ENCODE results near the gene CDC25B.
"Not testable (repeated sequence)": the region's sequence is repeated elsewhere in the genome, so short reads cannot be mapped to it uniquely, and the experiment has no call there.

CDC25B gene

GRCh38 chr20:3811467-3812258, 15.6 kb downstream of the CDC25B start:
- peak; percentile 97 for DNase-seq

DNA sequence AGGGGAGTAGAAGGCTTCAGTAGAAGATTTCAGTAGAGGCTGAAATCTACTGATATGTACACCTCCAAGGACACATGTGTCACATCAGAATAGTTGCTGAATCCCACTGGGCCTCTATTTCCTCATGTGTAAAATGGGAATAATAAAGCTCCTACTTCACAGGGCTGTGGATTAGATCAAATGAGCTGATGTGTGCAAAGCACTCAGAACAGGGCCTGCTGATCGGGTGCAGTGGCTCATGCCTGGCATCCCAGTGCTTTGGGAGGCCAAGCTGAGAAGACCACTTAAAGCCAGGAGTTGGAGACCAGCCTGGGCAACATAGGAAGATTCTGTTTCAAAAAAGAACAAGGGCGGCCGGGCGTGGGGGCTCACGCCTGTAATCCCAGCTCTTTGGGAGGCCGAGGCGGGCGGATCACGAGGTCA, 16.2 kb downstream of the CDC25B start:
- peak; percentile 48 for DNase-seq

DNA sequence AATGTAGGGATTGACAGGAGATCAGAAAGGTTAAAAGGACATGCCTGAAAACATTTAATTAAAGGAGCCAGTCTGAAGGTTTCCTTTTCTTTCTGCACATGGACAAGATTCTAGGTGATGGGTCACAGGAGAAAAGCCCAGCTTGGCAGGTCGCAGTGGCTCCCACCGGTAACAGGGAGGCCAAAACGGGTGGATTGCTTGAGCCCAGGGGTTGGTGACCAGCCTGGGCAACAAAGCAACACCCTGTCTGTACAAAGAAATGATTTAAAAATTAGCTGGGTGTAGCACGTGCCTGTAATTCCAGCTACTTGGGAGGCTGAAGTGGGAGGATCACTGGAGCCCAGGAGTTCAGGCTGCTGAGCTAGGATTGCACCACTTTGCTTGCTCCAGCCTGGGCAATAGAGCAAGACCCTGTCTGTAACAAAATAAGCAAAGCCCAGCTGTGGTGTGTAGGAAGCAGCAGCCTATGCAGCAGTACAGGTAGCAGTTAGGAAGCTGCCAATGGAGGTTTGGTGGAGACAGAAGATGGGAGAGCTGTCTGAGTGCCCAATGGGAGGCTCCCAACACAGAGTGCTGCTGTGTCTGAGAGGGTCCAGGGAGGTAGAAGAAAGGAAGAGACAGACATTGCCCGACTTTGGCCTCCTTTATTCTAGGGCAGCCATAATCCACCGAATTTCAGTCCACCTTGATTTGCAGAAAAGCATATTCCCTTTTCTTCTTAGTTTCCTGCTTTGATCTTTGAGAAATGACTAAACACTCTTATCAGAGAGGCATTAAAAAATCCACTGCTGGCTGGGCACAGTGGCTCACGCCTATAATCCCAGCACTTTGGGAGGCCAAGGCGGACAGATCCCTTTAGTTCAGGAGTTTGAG, 17.1 kb downstream of the CDC25B start:
- no peak for DNase-seq

- DNase-seq, result no peak
Measured at GRCh38 chr20:3813848-3814581, 17.9 kb downstream of the CDC25B start.

DNA sequence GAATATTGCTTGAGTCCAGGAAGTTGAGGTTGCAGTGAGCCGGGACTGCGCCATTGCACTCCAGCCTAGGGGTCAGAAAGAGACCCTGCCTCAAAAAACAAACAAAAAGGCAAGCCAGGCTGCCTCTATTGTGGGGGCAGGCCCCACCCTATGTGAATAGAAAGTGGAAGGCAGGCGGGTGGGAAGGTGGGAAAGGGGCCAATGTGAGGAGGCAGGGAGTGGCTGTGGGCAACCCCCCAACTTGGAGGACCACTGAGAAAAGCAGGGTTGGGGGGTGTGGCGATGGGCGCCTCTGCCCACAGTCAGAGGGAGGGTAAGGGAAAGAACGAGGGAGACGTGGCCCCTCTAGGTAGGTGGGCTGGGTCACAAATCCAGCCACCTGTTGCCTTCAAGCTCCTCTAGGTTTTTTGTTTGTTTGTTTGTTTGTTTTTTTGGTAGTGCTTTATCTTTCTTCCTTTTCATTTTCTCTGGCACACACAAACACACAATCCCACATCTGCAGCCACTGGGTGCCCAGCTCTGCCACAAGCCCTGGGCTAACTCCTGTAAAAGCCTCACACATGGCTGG, 18.9 kb downstream of the CDC25B start:
- DNase-seq, result no peak

- DNase-seq, result no peak
Measured at GRCh38 chr20:3815703-3816315, 19.7 kb downstream of the CDC25B start.

- peak; percentile 53 for DNase-seq
Measured at GRCh38 chr20:3818155-3819151, 22.3 kb downstream of the CDC25B start.

GRCh38 chr20:3819411-3820047, 23.4 kb downstream of the CDC25B start:
- DNase-seq, result no peak

DNA sequence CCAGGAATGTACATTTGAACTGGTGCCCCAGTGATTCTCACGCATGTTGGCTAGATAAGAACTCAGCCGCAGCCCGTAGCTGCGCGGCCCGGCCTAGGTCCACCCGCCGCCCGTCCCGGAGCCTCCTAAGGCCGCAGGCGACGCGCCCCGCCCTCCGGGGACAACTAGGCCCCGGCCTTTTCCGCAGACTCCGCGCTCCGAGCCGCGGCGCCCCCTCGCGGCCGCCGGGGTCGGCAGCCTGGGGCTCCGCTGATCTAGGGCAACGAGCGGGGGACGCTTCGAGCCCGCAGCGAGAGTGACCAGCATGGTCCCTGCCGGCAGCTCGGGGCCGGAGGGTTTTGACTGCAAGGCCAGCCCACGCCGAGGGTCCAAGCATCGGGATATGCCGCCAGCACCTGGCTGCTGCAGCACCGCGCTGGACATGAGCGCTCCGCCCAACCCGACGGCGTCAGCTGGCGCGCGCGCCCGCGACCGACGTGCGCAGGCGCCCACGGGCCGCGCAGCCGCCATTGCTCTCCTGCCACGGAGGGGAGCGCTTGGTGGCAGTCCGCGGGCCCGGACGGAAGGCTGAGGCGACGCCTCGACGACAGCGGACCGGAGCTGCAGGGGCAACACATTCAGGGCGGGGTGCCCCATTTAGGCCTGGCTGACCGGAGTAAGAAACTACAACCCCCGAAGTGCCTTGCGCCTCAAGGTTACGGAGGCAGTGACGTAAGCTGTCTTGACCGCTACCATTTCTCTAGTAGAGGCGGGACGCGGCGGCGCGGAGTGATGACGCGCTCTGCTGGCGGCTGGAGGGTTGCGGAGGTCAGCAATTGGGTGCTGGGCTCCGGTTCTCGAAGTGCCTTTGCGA, 24.2 kb downstream of the CDC25B start, which contains the start of gene AP5S1:
Gene AP5S1 (plus strand): TSS at position 500 of the 853 bp plus-strand sequence. CDS start 1,571 bp downstream, outside the sequence.
- DNase-seq, result peak; percentile 90

GRCh38 chr20:3820901-3821727, 25.0 kb downstream of the CDC25B start:
- no peak for DNase-seq

GRCh38 chr20:3821996-3822395, 25.9 kb downstream of the CDC25B start:
- DNase-seq, result no peak

- DNase-seq, result no peak
Measured at GRCh38 chr20:3823881-3824280, 27.8 kb downstream of the CDC25B start.

DNA sequence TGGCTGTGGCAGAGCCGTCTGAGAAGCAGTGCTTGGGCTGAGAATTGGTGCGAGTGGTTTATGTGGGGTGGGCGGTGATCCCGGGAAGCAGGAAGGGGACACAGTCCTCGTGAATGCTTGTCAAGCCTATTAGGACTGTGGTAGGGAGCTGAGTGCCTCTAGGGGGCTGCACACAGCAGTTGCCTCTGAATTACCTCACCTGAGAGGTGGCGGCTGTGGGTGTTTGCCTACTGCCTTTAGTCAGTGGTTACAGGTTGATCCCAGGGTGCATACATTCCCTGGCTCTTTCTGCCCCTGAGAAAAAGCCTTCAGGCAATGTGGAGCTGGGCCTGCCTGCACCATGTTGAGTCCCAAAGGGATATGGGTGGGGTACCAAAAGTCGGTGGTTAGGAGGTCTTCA, 29.4 kb downstream of the CDC25B start:
- DNase-seq, result no peak

DNA sequence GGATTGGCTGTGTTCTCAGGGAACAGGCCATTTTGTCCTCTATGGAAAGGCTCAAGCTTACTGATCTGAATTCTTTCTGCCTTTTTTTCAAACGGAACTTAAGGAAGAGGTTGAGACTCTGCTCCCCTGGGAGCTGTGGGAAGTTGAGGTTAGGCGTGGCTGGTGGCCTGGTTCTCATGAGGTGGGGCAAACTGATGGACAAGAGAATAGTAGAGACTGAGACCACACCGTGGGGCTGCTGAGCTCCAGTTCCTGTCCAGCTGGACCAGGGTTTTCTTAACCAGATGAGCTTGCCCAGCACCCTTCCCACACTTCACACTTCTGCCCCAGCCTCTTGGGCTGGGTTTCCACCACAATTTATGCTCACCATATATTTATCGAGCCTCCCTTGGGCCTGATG, 30.3 kb downstream of the CDC25B start:
- DNase-seq, result no peak

- no peak for DNase-seq
Measured at GRCh38 chr20:3828798-3829197, 32.7 kb downstream of the CDC25B start.

DNA sequence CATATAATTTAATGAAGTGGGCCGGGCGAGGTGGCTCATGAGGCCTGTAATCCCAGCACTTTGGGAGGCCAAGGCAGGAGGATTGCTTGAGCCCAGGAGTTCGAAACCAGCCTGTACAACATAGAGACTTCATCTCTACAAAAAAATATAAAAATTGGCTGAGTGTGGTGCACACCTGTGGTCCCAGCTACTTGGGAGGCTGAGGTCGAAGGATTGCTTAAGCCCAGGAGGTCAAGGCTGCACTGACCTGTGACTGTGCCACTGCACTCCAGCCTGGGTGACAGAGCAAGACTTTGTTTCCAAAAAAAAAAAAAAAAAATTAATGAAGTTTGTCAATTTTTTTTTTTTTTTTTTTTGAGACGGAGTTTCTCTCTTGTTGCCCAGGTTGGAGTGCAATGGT, 33.8 kb downstream of the CDC25B start:
- not testable (repeated sequence) for DNase-seq

DNA sequence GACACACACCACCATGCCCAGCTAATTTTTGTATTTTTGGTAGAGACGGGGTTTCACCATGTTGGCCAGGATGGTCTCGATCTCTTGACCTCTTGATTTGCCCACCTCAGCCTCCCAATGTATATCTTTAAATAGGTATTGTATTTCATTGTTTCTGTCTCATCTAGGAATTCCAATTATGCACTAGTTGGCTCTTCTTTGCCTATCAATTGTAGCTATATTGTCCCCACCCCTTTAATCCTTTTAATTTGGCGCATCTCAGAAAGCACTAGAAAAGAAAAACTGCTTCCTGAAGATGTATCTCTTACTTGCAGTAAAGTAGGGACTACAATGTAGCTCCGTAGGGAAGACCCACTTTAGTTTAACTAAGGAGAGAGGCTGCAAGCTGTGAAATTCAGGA, 40.0 kb downstream of the CDC25B start:
- DNase-seq, result no peak

DNA sequence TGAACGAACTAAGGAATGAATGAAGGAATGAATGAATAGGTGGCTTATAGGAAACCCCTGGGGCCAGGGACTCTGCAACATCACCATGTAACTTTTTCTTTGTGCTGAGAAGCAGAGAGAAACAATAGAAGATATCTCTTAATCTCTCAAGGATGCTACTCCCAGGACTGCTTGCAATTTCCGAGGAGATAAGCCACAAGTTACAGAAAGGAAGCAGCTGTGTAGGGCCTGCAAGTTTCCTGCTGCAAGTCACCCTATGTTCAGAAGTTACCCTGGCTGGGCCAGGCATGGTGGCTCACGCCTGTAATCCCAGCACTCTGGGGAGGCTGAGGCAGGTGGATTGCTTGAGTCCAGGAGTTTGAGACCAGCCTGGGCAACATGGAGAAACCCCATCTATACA, 43.2 kb downstream of the CDC25B start:
- DNase-seq, result no peak

DNA sequence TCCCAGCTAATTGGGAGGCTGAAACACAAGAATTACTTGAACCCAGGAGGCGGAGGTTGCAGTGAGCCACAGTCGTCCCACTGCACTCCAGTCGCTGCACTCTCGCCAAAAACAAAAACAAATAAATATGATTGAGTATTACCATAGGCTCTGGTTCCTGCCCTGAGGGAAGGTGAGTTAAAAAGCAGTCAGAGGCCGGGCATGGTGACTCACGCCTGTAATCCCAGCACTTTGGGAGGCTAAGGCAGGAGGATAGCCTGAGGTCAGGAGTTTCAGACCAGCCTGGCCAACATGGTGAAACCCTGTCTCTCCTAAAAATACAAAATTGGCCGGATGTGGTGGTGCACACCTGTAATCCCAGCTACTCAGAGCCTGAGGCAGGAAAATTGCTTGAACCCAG, 44.1 kb downstream of the CDC25B start:
- DNase-seq, result not testable (repeated sequence)

Measured in kidney glomerular epithelial cell (primary cell).